Anterior cingulate cortex (tissue), 58 donors: ENCODE data around the gene FBXO28.

Experiments
- DNase-seq, 58 donors: peaks; one replicate each; lab custom pipeline; 2025; lab: John Stamatoyannopoulos, UW

The FBXO28 gene

DNA sequence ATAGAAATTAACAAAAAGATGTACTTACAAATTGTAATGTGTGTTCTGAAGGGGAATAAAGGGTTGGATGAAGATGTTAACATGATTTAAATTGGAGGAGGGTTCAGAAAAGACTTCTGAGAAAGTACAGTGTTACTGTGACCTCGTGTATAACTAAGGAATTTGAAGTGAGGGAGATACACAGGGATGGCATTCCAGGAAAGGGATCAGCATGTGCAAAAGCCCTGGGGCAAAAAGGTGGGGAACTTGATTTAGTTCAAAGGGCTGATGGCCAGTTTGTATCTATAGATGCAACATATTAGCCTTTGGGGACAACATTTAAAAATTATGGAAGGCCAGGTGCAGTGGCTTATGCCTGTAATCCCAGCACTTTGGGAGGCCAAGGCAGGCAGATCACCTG lies 35.8 kb downstream of the FBXO28 start:
- no peak for DNase-seq

DNA sequence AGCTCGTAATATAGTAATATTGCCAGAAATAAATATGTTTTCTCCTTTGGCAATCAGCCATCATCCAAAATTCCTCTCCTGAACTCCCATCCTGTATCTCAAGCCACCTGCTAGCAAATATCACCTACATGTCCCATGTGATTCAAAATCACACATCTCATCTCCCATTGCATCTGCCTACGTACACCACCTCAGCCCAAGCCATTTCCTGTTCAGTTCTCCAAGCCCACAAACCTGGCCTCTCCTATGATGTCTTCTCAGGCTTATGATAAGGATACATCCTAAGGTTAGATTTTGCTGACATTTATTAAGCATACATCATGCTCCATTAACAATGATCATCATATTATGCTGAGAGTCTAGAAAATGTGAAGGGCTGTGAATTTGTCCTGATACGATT lies 37.2 kb downstream of the FBXO28 start:
- DNase-seq: no peak

DNA sequence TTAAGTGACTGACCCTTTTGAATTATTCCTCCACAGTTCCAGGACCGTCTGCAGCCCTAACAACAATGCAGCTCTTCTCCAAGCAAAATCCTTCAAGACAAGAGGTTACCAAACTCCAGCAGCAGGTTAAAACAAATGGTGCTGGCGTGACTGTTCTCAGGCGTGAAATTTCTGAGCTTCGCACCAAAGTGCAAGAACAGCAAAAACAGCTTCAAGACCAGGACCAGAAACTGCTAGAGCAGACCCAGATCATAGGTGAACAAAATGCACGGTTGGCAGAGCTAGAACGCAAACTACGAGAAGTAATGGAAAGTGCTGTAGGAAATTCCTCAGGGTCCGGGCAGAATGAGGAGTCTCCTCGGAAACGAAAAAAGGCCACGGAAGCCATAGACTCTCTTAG lies 43.4 kb downstream of the FBXO28 start:
- DNase-seq: no peak

DNA sequence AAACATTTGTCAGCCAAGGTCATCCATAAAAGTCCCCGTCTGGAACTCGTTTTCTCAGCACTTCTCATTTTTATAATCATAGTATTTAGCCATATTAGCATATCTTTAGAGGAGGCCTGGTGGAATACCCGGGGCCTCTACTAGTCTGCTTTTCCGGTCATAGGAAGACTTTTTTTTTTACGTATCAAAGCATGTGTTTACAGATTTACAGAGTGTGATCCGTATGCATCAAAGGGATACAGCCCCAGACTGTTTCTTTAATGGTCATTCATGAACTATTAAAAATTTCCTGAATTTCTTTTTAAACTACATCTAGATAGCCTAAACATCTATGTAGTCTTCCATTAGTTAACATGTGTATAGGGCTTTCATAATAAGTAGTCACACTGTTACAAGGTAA lies 45.6 kb downstream of the FBXO28 start:
- no peak for DNase-seq

DNA sequence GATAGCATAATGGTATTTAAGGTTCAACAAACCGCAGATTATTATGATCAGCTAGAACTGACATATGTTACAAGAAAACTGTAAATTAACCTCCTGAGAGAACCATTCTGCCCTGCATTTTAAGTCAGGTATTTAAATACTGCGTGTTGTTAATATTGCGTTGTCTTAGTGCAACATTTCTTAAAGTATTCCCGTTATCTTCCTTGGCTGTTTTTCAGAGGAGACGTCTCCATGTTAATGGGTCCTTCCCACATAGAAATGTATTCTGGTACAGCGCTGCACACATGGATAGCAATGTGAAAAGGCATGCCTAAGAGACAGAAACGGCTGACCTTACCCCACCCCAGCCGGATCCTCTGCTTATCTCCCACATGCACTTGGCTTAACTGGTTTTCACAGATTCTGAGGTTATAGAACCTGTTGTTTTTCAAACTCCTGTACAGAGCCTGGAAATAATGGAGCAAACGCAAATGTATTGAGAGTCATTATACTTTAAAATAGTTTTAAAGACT lies 46.3 kb downstream of the FBXO28 start:
- no peak for DNase-seq

DNA sequence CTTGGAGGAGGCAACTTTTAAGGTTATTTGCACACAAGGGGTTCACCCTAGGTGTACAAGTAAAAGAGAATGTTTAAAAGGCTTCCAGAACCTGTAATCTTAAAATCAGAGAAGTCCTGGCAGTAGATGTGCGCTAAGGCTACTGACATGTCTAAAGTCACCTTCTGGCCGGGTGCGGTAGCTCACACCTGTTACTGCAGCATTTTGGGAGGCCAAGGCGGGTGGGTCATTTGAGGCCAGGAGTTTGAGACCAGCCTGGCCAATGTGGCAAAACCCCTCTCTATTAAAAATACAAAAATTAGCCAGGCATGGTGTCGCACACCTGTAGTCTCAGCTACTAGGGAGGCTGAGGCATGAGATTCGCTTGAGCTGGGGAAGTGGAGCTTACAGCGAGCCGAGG lies 48.9 kb downstream of the FBXO28 start:
- no peak for DNase-seq

DNA sequence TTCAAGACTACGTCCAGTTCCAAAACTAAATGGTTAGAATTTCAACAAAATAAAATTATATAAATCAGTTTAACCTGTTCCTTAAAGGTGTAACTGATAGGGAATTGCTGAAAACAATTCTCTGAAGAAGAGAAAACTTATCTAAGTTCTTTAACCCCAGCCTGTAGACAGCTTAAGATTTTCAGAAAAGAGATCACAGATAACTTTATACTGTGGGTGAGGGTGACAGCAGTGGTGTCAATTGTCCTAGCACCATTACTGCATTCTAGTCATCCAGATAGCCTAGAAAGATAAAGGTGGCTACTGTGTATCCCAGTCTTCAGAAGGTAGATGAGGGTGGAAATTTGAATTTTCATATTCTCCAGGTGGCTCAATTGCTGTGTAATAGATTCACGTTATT lies 49.4 kb downstream of the FBXO28 start:
- DNase-seq: no peak

DNA sequence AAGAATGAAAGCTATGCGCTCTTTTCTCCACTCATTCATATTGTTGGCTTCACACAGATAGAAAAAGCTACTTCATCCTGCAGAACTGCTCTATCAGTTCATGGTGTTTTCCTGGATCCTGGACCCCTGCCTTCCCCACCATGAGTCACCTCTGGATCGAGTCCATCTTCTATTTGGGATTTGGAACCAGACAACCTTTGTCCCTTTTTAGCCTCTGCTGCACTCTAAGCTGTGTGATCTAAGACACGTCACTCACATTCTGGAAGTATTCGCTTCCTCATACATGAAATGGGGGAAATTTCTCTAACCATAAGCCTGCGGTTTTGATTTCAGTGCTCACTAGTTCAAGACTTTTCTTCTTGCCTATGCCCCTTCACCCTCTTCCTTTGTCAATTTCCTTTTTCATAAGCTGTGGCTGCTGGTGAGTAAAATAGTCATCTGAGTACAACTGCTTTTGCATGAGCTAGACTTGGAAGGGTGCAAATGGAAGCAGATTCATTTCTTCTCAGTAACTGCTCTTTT lies 55.0 kb downstream of the FBXO28 start:
- peak in 1 of 58 donors; percentile 4 for DNase-seq

DNA sequence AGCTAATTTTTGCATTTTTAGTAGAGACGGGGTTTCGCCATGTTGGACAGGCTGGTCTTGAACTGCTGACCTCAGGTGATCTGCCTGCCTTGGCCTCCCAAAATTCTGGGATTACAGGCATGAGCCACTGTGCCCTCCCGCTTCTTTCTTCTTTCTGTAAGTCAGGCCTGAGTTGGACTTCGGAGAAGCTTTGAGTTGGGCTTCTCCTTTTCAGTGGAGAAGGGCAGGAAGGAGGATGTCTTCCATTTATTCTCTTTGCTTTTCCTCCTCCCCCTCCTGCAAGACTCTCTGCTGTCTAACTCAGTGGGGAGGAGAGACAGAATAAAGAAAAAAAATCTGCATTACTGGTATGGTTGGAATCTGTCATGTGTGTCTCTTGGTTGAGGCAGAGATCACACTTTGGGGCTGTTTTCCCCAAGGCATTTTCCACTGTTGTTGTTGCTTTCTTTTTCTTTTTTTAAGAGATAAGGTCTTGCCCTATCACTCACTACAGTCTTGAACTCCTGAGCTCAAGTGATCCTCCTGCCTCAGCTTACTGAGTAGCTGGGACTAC lies 55.9 kb downstream of the FBXO28 start:
- no peak for DNase-seq

DNA sequence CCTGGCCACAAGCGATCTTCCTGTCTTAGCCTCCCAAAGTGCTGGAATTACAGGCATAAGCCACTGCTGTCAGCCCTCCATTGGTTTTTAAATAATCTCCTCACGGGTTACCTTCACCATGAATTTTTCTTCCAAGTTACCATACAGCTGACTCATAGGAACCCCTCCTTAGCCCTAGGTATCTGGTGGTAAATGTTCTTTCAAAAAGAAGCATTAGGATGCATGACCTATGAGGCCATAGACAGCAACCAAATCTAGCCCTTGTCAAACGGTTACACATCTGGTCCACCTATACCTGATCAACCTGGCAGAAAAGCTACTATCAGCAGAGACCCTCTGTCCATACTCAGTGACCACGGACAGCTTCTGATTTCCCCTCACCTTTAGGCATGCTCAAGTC lies 56.4 kb downstream of the FBXO28 start:
- DNase-seq: no peak

DNA sequence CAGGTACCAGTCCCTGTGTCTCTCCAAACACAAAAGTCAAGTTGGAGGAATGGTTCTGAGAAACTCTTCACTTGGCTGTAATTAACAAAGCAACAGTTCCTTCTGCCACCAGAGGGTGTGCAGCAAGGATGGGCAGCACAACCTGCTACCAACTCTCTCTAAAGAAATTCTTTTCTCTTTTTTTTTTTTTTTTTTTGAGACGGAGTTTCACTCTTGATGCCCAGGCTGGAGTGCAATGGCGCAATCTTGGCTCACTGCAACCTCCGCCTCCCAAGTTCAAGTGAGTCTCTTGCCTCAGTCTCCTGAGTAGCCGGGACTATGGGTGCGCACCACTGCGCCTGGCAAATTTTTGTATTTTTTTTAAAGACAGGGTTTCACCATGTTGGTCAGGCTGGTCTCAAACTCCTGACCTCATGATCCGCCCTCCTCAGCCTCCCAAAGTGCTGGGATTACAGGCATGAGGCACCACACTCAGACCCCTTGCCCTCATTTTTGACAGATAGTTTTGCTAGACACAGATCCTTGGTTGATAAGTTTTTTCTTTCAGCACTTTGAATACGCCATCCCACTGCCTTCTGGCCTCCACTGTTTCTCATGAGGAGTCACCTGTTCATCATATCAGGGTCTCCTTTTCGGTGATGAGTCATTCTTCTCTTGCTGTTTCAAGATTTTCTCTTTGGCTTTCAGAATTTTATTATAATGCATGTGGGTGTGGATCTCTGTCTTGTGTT lies 57.0 kb downstream of the FBXO28 start:
- peak in 3 of 58 donors; percentile 6 to 23 (median 7) for DNase-seq

DNA sequence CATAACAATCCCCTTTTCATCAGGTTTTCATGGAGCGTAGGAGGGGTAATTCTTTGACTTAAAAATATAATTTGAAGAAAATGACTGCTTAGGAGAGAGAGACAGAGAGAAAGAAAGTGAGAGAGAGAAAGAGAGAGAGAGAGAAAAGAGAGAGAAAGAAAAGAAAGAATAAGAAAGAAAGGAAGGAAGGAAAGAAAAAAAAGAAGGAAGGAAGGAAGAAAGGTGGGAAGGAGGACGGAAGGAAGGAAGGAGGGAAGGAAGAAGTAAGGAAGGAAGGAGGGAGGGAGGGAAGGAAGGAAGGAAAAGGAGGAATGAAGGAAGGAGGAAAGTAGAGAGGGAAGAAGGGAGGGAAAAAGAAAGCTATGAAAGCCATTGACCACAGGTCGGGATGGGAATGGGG lies 58.3 kb downstream of the FBXO28 start:
- DNase-seq: no peak

DNA sequence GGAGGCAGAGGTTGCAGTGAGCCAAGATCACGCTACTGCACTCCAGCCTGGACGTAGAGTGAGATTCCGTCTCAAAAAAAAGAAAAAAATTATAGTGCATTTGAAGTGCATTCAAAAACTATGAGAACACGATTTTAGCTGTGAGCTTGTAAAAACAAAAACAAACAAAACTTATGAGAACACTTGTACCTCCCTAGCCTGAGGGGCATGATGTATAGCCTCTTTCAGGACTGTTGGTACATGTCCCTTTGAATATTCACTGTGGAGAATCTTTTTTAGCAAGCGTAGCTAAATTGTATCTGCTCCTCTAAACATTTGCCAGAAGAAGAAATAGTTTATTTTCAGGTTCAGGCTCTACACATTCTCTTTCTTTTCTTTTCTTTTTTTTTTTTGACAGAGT lies 59.6 kb downstream of the FBXO28 start:
- no peak for DNase-seq

DNA sequence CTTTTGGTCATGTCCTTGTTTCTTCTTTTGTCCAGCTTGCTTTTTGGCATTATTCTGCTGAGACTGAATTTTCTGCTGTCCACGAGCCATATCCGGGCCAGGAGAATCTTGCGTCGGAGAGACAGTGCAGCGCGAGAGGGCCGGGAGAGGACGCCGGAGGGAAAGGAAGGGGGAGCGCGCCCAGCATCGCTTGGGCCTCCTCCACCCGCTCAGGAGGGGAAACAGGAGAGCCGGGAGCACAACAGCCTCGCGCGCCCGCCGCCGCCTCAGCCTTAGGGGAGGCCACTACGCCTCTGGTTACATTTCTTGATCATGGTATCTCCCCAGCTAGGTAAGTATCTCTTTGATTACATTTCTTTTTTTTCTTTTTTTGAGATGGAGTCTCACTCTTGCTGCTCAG lies 61.7 kb downstream of the FBXO28 start:
- peak in 13 of 58 donors; percentile 3 to 36 (median 9) for DNase-seq

DNA sequence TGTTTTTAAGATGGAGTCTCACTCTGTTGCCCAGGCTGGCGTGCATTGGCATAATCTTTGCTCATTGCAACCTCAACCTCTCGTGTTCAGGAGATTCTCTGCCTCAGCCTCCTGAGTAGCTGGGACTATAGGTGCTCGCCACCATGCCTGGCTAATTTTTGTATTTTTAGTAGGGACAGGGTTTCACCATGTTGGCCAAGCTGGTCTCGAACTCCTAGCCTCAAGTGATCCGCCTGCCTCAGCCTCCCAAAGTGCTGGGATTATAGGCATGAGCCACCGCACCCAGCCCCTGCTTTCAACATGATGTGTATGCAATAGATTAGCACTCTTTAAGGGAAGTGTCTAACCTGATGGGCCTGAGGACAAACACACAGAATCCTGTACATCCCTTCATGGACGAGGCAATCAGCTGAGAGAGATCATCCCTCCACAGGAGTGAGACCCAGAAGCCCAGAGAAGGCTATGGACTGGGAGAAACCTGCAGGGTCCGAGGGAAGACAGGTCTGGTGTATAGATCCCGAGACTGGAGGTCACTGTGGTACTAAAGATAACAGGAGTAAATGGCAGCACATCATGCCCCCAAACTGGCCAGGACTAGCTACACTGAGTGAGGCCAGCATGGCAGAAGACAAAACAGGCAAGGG lies 63.6 kb downstream of the FBXO28 start:
- DNase-seq: no peak

DNA sequence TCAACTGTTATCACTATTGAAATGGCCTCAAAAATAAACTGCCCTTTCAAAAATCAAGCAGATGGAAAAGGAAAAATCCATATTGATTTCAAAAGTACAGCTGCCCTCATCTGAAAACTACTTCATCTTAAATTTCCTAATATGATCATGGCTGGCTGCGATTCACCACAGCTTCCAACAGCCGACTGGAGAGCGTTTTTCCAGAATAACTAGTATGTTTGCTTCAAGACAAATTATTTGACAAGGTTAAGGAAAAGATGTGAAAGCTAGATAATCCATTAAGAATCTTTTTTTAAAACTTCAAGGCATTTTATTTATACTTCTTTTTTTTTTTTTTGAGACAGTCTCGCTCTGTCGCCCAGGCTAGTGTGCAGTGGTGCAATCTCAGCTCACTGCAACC lies 65.0 kb downstream of the FBXO28 start:
- DNase-seq: no peak

DNA sequence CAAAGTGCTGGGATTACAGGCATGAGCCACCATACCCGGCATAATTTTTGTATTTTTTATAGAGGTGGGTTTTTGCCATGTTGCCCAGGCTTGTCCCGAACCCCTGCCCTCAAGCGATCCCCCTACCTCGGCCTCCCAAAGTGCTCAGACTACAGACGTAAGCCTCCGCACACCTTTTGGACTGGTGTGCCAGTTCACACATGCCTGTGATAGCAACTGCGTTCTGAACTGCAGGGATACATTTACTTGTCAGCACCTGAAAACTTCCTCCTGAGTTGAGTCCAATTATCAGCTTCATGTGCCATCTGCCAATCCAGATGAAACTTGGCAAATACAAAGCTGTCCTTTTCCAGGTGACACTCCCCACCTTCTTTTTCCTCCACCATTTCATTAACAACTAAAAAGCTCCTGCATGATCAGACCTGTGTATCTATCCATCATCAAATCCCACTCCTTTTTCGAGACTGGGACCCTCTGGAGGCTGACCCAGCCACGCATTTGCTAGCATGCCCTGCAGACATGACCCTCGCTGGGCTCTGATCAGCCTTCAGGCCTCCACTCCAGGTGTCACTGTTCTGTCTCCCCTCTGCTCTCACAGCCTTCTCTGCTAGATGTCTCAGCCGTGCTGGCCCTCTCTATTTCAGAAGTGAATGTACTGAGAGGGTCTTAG lies 67.0 kb downstream of the FBXO28 start:
- DNase-seq: no peak

DNA sequence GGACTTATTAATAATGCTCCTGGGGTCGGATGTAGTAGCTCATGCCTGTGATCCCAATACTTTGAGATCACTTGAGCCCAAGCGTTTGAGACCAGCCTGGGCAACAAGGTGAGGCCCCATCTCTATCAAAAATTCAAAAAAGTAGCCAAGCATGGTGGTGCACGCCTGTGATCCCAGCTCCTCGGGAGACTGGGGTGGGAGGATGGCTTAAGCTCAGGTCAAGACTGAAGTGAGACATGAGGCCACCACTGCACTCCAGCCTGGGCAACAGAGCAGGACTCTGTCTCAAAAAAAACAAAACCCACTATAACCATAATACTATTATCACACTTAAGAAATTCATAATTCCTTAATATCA lies 67.5 kb downstream of the FBXO28 start:
- no peak for DNase-seq

DNA sequence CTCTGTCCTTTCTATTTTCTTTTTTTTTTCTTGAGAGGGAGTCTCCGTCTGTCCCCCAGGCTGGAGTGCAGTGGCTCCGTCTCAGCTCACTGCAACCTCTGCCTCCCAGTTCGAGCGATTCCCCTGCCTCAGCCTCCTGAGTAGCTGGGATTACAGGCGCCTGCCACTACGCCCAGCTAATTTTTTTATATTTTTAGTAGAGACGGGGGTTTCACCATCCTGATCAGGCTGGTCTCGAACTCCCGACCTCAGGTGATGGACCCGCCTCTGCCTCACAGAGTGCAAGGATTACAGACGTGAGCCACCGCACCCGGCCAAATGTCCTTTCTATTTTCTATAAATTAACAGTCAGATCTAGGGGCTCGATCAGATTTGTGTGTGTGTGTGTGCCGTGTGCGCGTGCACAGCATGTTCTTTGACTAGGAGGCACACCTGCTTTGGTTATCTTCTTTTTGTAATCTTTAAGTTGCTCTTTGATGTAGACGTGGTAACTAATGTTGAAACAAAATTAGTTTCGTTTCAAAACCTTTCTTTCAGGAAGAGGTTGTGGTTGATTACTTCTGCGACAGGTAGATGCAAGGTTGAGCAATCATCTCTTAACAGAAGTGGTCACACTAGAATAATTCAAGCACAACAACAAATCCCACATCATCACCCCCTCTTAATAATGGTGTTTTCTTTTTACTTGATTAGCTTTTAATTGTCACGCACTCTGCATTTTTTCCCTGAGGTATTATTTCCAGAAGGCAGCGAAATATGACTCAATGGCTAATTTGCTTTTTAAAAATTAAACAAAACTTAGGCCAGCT lies 68.3 kb downstream of the FBXO28 start:
- DNase-seq: no peak

DNA sequence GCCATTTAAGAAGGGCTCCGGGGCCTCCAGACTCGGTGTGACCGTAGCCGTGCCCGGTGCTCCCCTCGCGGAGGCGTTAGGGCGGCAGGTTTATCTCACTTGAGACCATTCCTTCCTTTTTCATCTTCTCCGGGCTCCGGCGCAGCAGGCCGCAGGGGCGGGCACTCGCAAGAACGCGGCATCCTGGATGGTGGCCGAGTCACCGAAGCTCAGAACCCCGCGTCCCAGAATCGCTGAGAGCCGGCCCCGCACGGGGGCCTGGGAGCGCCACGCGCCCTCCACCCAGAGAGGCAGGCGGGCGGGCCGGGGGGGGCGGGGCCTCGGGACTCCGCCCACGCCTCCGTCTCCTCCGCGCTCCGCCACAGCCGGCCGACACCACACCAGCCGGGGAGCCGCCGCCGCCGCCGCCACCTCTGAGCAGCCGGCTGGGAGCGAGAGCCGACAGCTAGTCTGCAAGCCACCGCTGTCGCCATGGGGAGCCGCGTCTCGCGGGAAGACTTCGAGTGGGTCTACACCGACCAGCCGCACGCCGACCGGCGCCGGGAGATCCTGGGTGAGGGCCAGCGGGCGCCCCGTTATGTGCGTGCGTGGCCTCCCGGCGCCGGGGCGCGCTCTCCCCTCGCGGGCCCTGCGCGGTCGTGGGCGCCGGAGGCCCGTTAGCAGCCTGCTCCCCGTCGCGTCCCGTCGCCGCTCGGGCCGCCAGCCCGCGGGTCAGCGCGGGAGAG lies 69.1 kb downstream of the FBXO28 start, which contains the start of gene DEGS1:
TSS of gene DEGS1 (plus strand) at position 375 of the 725 bp plus-strand sequence. CDS start at position 472, 97 bp downstream.
- peak; percentile 5 to 89 (median 77) for DNase-seq
